NCI-H1417 (cell line): ENCODE data around the gene DMD.
"Not testable (repeated sequence)": the region's sequence is repeated elsewhere in the genome, so short reads cannot be mapped to it uniquely, and the experiment has no call there.

Source experiments
- DNase-seq, 3 experiments: peaks; one replicate each; lab custom pipeline; 2025; lab: John Stamatoyannopoulos, UW

Gene DMD

GRCh38 chrX:31600823-31601222, 1610.5 kb downstream of the DMD start:
- DNase-seq, result no peak

GRCh38 chrX:31593353-31593752, 1618.0 kb downstream of the DMD start:
- no peak for DNase-seq

- no peak for DNase-seq
These were observed 1620.0 kb downstream of the DMD start for GRCh38 chrX:31591355-31591754.

GRCh38 chrX:31590581-31591114, 1620.7 kb downstream of the DMD start:
- no peak for DNase-seq

- DNase-seq, result no peak
These were observed 1621.8 kb downstream of the DMD start for GRCh38 chrX:31589503-31589902.

GRCh38 chrX:31588355-31588754, 1623.0 kb downstream of the DMD start:
- DNase-seq, result no peak

GRCh38 chrX:31583892-31584291, 1627.5 kb downstream of the DMD start:
- not testable (repeated sequence) for DNase-seq

- DNase-seq, result no peak
These were observed 1630.6 kb downstream of the DMD start for GRCh38 chrX:31580726-31581125.

- peak; percentile 40 to 82 (median 47) for DNase-seq
These were observed 1631.1 kb downstream of the DMD start for GRCh38 chrX:31580227-31580626.

- DNase-seq, result no peak
These were observed 1639.0 kb downstream of the DMD start for GRCh38 chrX:31572360-31572759.

- DNase-seq, result peak in 1 of 3 experiments; percentile 40
These were observed 1640.7 kb downstream of the DMD start for GRCh38 chrX:31570658-31571057.

- no peak for DNase-seq
These were observed 1647.6 kb downstream of the DMD start for GRCh38 chrX:31563792-31564191.

- DNase-seq, result no peak
These were observed 1655.8 kb downstream of the DMD start for GRCh38 chrX:31555506-31555905.

- no peak for DNase-seq
These were observed 1659.4 kb downstream of the DMD start for GRCh38 chrX:31551913-31552312.

GRCh38 chrX:31550158-31550557, 1661.2 kb downstream of the DMD start:
- no peak for DNase-seq

- no peak for DNase-seq
These were observed 1663.5 kb downstream of the DMD start for GRCh38 chrX:31547816-31548215.

- DNase-seq, result no peak
These were observed 1663.9 kb downstream of the DMD start for GRCh38 chrX:31547416-31547815.

- DNase-seq, result no peak
These were observed 1665.2 kb downstream of the DMD start for GRCh38 chrX:31546126-31546525.

- DNase-seq, result no peak
These were observed 1665.6 kb downstream of the DMD start for GRCh38 chrX:31545726-31546125.

GRCh38 chrX:31545191-31545590, 1666.2 kb downstream of the DMD start:
- DNase-seq, result no peak

GRCh38 chrX:31543634-31544033, 1667.7 kb downstream of the DMD start:
- no peak for DNase-seq

GRCh38 chrX:31542566-31542965, 1668.8 kb downstream of the DMD start:
- no peak for DNase-seq

GRCh38 chrX:31540313-31540712, 1671.0 kb downstream of the DMD start:
- no peak for DNase-seq

- DNase-seq, result no peak
These were observed 1683.8 kb downstream of the DMD start for GRCh38 chrX:31527455-31528126.
